GM21619 (cell line): ENCODE results near the gene SMYD3.
"Not testable (repeated sequence)": the region's sequence is repeated elsewhere in the genome, so short reads cannot be mapped to it uniquely, and the experiment has no call there.

Experiments
- ATAC-seq: cut with Tn5 transposase; IDR thresholded peaks from one replicate; pipeline ENCODE4 v1.9.1; 2021; ENCODE audit not compliant: unreplicated experiment

The SMYD3 gene

GRCh38 chr1:245825128-245825901 is 681.8 kb downstream of the SMYD3 start:
- ATAC-seq = no peak

GRCh38 chr1:245823408-245824147 is 683.5 kb downstream of the SMYD3 start:
- ATAC-seq = no peak

- ATAC-seq = no peak
Observed at GRCh38 chr1:245822996-245823395, 684.1 kb downstream of the SMYD3 start.

GRCh38 chr1:245818363-245818762 is 688.7 kb downstream of the SMYD3 start:
- not testable (repeated sequence) for ATAC-seq

- not testable (repeated sequence) for ATAC-seq
Observed at GRCh38 chr1:245816496-245816895, 690.6 kb downstream of the SMYD3 start.

GRCh38 chr1:245814651-245815050 is 692.4 kb downstream of the SMYD3 start:
- no peak for ATAC-seq

- ATAC-seq = no peak
Observed at GRCh38 chr1:245812278-245812677, 694.8 kb downstream of the SMYD3 start.

- no peak for ATAC-seq
Observed at GRCh38 chr1:245810789-245811337, 696.2 kb downstream of the SMYD3 start.

- ATAC-seq = no peak
Observed at GRCh38 chr1:245810181-245810769, 696.8 kb downstream of the SMYD3 start.

- ATAC-seq = no peak
Observed at GRCh38 chr1:245809361-245809760, 697.7 kb downstream of the SMYD3 start.

- peak; percentile 30 for ATAC-seq
Observed at GRCh38 chr1:245807954-245808719, 698.9 kb downstream of the SMYD3 start.

GRCh38 chr1:245807306-245807705 is 699.8 kb downstream of the SMYD3 start:
- ATAC-seq = peak; percentile 84

GRCh38 chr1:245805532-245805931 is 701.5 kb downstream of the SMYD3 start:
- ATAC-seq = no peak

GRCh38 chr1:245804696-245805095 is 702.4 kb downstream of the SMYD3 start:
- no peak for ATAC-seq

GRCh38 chr1:245803666-245804037 is 703.4 kb downstream of the SMYD3 start:
- no peak for ATAC-seq

GRCh38 chr1:245802941-245803665 is 704.0 kb downstream of the SMYD3 start:
- ATAC-seq = no peak

GRCh38 chr1:245800901-245801605 is 706.0 kb downstream of the SMYD3 start:
- ATAC-seq = no peak

- no peak for ATAC-seq
Observed at GRCh38 chr1:245798349-245798711, 708.7 kb downstream of the SMYD3 start.

GRCh38 chr1:245797592-245798348 is 709.3 kb downstream of the SMYD3 start:
- no peak for ATAC-seq
